HepG2 (cell line): ENCODE results near the gene CHMP1A. TPM values are rescaled to one million over a fixed set of nuclear protein-coding genes. Genes with fewer than 3 reads are reported as not detected.

Source experiments
- ARNTL ChIP-seq: sonication (generic); formaldehyde crosslinking; IDR thresholded peaks from 2 replicates; pipeline ENCODE4 v1.4.0; 2020; ENCODE audit warnings: mild to moderate bottlenecking, missing genetic modification reagents
- MIER3 ChIP-seq: IDR thresholded peaks from 2 replicates; pipeline ENCODE4 v1.6.1; 2016; ENCODE audit warnings: missing compliant biosample characterization, borderline replicate concordance
- NONO ChIP-seq, 2 experiments: fragments of 450-650 bp in 1 of 2; sonication (generic) in 1 of 2; formaldehyde crosslinking in 1 of 2; IDR thresholded peaks in 1 of 2; conservative IDR thresholded peaks in 1 of 2; 2 replicates each; pipeline versions ENCODE4 v1.6.1 to v1.8.0; 2017 to 2022; ENCODE audit warnings: mild to moderate bottlenecking in 1 of 2, missing genetic modification reagents in 1 of 2, moderate library complexity in 1 of 2
- NPAS2 ChIP-seq: sonication (generic); formaldehyde crosslinking; IDR thresholded peaks from 2 replicates; pipeline ENCODE4 v1.8.0; 2022; ENCODE audit warnings: mild to moderate bottlenecking, missing genetic modification reagents, borderline replicate concordance
- RFX1 ChIP-seq: fragments of 450-650 bp; IDR thresholded peaks from 2 replicates; pipeline ENCODE4 v1.6.1; 2017
- SRSF9 ChIP-seq: fragments of 200-400 bp; formaldehyde crosslinking; IDR thresholded peaks from 2 replicates; pipeline ENCODE4 v1.6.1; 2018; ENCODE audit warnings: borderline replicate concordance, mild to moderate bottlenecking, low read depth, low read length; ENCODE audit not compliant: insufficient read depth, poor library complexity, severe bottlenecking
- STAT5B ChIP-seq: sonication (generic); formaldehyde crosslinking; IDR thresholded peaks from 2 replicates; pipeline ENCODE4 v1.4.0; 2020; ENCODE audit warnings: missing genetic modification reagents
- ZFP82 ChIP-seq: sonication (generic); formaldehyde crosslinking; IDR thresholded peaks from 2 replicates; pipeline ENCODE4 v1.5.1; 2020; ENCODE audit warnings: mild to moderate bottlenecking, missing genetic modification reagents, borderline replicate concordance
- ZNF3 ChIP-seq: IDR thresholded peaks from 2 replicates; pipeline ENCODE4 v1.7.0; 2017; ENCODE audit warnings: inconsistent platforms
- ZNF335 ChIP-seq: sonication (generic); formaldehyde crosslinking; IDR thresholded peaks from 2 replicates; pipeline ENCODE4 v1.4.0; 2020; ENCODE audit warnings: missing genetic modification reagents
- ZNF484 ChIP-seq: sonication (generic); formaldehyde crosslinking; IDR thresholded peaks from 2 replicates; pipeline ENCODE4 v1.5.1; 2020; ENCODE audit warnings: mild to moderate bottlenecking, low read depth, missing genetic modification reagents, borderline replicate concordance
- ZNF883 ChIP-seq: sonication (generic); formaldehyde crosslinking; IDR thresholded peaks from 2 replicates; pipeline ENCODE4 v1.5.1; 2020; ENCODE audit warnings: mild to moderate bottlenecking, missing genetic modification reagents; ENCODE audit errors: not compliant biosample characterization
- polyA plus RNA-seq, 8 experiments: library from polyadenylated mRNA; depleted of rRNA in 3 of 8; stranded (reverse) in 7 of 8; unstranded in 1 of 8; fragments of >200 nt; fragmentation: Illumina TruSeq in 4 of 8; extraction: Trizol in 4 of 8; gene quantifications; 2 replicates each; pipeline versions ENCODE4 v1.2.1 to v1.2.3, GENCODE V29; 2011 to 2016; ENCODE audit warnings: low read depth in 4 of 8, missing spikeins in 1 of 8, mixed read lengths in 1 of 8; ENCODE audit not compliant: insufficient read depth in 1 of 8
- total RNA-seq, 5 experiments: library from RNA; depleted of rRNA; stranded (reverse); fragments of >200 nt; fragmentation: Illumina TruSeq; extraction: Trizol; gene quantifications; 2 replicates each; pipeline ENCODE4 v1.2.3, GENCODE V29; 2016; ENCODE audit warnings: low read depth in 1 of 5
- TF ChIP-seq, protein P1 (sequence below): sonication (generic); formaldehyde crosslinking; IDR thresholded peaks from 2 replicates; pipeline ENCODE4 v1.5.0; 2020; ENCODE audit warnings: mild to moderate bottlenecking, missing genetic modification reagents
- TF ChIP-seq, protein P2 (sequence below): sonication (generic); formaldehyde crosslinking; IDR thresholded peaks from 2 replicates; pipeline ENCODE4 v1.5.0; 2020; ENCODE audit warnings: missing genetic modification reagents
- TF ChIP-seq, protein P3 (sequence below): sonication (generic); formaldehyde crosslinking; IDR thresholded peaks from 2 replicates; pipeline ENCODE4 v1.5.1; 2020; ENCODE audit warnings: mild to moderate bottlenecking, missing genetic modification reagents
- TF ChIP-seq, protein P4 (sequence below): sonication (generic); formaldehyde crosslinking; IDR thresholded peaks from 2 replicates; pipeline ENCODE4 v1.5.0; 2020; ENCODE audit warnings: missing genetic modification reagents, mild to moderate bottlenecking, borderline replicate concordance
- TF ChIP-seq, protein P5 (sequence below): sonication (generic); formaldehyde crosslinking; IDR thresholded peaks from 2 replicates; pipeline ENCODE4 v1.4.0; 2020; ENCODE audit warnings: mild to moderate bottlenecking, missing genetic modification reagents
- TF ChIP-seq, protein P6 (sequence below): sonication (generic); formaldehyde crosslinking; IDR thresholded peaks from 2 replicates; pipeline ENCODE4 v1.4.0; 2020; ENCODE audit warnings: missing genetic modification reagents; ENCODE audit errors: not compliant biosample characterization
- TF ChIP-seq, protein P7 (sequence below): IDR thresholded peaks from 2 replicates; pipeline ENCODE4 v1.6.1; 2016; ENCODE audit warnings: missing compliant biosample characterization, missing genetic modification reagents, borderline replicate concordance

CHMP1A gene
- total and polyA plus RNA-seq, 2 of the 13 experiments (the other 11 are each of a cell fraction or from before 2014, with no cell fraction given), result 69.4 to 73.3 TPM

DNA sequence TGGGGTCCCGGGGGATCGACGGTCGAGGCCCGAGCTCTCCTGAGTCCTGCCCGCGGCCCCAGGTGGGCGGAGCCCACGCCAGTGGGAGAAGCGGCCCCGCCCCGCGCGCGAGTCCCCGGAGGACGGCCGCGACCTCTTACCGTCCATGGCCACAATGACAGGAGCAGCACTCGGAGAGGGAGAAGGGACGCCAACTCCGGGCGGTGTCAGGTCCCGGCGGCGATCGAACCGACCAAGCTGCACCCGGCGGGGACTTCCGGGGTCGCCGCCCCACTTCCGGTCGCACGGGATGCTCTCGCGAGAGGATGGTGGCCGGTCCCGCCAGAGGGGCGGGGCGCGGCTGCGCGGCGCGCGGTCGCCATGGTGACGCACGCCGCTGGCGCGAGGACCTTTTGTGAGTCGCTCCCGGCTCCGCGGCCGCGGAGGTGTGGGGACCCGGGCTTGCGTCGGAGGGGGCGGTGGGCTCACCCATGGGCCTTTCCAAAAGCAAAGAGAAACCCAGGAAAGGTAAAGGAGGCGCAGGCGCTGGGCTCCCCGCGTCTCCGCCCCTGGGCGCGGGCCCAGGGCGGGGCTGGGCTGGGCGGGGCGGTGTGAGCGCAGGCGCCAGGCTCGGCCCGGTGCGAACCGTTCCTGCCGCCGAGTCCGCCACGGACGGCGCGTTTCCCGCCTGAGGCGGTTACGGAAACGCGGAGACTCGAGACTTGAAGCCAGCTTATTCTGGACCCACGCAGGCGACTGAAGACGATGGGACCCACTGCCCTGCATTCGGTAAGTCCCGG, at the start of gene CHMP1A, which contains the start of gene SPATA33 (continued):
- TF ChIP-seq, protein P1, sequence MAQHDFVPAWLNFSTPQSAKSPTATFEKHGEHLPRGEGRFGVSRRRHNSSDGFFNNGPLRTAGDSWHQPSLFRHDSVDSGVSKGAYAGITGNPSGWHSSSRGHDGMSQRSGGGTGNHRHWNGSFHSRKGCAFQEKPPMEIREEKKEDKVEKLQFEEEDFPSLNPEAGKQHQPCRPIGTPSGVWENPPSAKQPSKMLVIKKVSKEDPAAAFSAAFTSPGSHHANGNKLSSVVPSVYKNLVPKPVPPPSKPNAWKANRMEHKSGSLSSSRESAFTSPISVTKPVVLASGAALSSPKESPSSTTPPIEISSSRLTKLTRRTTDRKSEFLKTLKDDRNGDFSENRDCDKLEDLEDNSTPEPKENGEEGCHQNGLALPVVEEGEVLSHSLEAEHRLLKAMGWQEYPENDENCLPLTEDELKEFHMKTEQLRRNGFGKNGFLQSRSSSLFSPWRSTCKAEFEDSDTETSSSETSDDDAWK (CRISPR knock-in tag), result no peak
- peak; percentile 96 for TF ChIP-seq RFX1
- TF ChIP-seq ZNF883 (CRISPR knock-in tag), result peak; percentile 96
- TF ChIP-seq, protein P2, sequence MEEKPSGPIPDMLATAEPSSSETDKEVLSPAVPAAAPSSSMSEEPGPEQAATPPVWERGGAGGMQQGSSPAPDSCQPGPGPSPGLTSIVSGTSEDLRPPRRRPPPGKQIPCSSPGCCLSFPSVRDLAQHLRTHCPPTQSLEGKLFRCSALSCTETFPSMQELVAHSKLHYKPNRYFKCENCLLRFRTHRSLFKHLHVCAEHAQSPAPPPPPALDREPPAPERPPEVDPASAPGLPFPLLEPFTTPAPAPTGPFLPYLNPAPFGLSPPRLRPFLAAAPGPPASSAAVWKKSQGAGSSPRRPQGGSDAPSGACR (CRISPR knock-in tag), result peak; percentile 85; the same call in 1 of the 2 replicates
- TF ChIP-seq ZFP82, result 0 out of 2 replicates have a peak, but pooled peaks have one; percentile 18
- no peak for TF ChIP-seq NPAS2 (CRISPR knock-in tag)
- no peak for TF ChIP-seq ZNF484 (CRISPR knock-in tag)
- 0 out of 2 replicates have a peak, but pooled peaks have one; percentile 22 for TF ChIP-seq MIER3
- TF ChIP-seq, protein P3, sequence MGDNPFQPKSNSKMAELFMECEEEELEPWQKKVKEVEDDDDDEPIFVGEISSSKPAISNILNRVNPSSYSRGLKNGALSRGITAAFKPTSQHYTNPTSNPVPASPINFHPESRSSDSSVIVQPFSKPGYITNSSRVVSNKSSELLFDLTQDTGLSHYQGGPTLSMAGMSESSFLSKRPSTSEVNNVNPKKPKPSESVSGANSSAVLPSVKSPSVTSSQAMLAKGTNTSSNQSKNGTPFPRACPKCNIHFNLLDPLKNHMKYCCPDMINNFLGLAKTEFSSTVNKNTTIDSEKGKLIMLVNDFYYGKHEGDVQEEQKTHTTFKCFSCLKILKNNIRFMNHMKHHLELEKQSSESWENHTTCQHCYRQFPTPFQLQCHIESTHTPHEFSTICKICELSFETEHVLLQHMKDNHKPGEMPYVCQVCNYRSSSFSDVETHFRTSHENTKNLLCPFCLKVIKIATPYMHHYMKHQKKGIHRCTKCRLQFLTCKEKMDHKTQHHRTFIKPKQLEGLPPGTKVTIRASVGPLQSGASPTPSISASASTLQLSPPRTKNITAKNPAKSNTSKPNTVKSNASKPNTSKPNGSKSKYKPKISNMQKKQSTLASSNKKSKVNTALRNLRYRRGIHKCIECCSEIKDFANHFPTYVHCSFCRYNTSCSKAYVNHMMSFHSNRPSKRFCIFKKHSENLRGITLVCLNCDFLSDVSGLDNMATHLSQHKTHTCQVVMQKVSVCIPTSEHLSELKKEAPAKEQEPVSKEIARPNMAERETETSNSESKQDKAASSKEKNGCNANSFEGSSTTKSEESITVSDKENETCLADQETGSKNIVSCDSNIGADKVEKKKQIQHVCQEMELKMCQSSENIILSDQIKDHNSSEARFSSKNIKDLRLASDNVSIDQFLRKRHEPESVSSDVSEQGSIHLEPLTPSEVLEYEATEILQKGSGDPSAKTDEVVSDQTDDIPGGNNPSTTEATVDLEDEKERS (CRISPR knock-in tag), result no peak
- peak; percentile 49 for TF ChIP-seq ZNF335 (CRISPR knock-in tag)
- TF ChIP-seq, protein P4, sequence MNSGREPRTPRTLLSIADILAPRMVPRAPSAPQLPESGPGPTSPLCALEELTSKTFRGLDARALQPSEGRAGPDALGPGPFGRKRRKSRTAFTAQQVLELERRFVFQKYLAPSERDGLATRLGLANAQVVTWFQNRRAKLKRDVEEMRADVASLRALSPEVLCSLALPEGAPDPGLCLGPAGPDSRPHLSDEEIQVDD (CRISPR knock-in tag), result no peak; the same call in none of the 2 replicates
- TF ChIP-seq ARNTL (CRISPR knock-in tag), result no peak; the same call in 1 of the 2 replicates
- no peak for TF ChIP-seq NONO (IDR thresholded peaks at IDR 0.05)
- peak; percentile 85 for TF ChIP-seq NONO (CRISPR knock-in tag; conservative IDR thresholded peaks at IDR 0.05)
- no peak for TF ChIP-seq STAT5B (CRISPR knock-in tag)
- TF ChIP-seq SRSF9, result no peak
- TF ChIP-seq, protein P5, sequence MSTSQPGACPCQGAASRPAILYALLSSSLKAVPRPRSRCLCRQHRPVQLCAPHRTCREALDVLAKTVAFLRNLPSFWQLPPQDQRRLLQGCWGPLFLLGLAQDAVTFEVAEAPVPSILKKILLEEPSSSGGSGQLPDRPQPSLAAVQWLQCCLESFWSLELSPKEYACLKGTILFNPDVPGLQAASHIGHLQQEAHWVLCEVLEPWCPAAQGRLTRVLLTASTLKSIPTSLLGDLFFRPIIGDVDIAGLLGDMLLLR (CRISPR knock-in tag), result peak; percentile 77; the same call in 1 of the 2 replicates
- TF ChIP-seq, protein P6, sequence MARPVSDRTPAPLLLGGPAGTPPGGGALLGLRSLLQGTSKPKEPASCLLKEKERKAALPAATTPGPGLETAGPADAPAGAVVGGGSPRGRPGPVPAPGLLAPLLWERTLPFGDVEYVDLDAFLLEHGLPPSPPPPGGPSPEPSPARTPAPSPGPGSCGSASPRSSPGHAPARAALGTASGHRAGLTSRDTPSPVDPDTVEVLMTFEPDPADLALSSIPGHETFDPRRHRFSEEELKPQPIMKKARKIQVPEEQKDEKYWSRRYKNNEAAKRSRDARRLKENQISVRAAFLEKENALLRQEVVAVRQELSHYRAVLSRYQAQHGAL (CRISPR knock-in tag), result peak; percentile 68
- TF ChIP-seq ZNF3 (CRISPR knock-in tag), result no peak
- TF ChIP-seq, protein P7, sequence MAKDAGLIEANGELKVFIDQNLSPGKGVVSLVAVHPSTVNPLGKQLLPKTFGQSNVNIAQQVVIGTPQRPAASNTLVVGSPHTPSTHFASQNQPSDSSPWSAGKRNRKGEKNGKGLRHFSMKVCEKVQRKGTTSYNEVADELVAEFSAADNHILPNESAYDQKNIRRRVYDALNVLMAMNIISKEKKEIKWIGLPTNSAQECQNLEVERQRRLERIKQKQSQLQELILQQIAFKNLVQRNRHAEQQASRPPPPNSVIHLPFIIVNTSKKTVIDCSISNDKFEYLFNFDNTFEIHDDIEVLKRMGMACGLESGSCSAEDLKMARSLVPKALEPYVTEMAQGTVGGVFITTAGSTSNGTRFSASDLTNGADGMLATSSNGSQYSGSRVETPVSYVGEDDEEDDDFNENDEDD (CRISPR knock-in tag), result peak; percentile 91
